ENCODE measurements around the gene PRKAR1B. TPM values are rescaled to one million over a fixed set of nuclear protein-coding genes. Genes with fewer than 3 reads are reported as not detected.
A peak's percentile ranks its signal among the peaks of the same experiment; 100 is the strongest.

PRKAR1B gene
- total RNA-seq, 4 donors from 2014 or later: 8.2 to 12.3 (median 10.5) TPM

- H3K9me3 ChIP-seq: no peaks in the 10 kb centered on the region
- 96% methylated on average over 15 of the region's 17 CpGs for WGBS
- DNase-seq (ENCODE audit: low spot score in 2 of 2): peak in 1 of 2 donors; percentile 44
- H3K27ac ChIP-seq: no peak overlapping the region
- peaks cover 9% of the 10 kb centered on the region for H3K27me3 ChIP-seq
- no peak overlapping the region for H3K4me3 ChIP-seq
- no peaks in the 10 kb centered on the region for H3K36me3 ChIP-seq
- peaks cover 7% of the 10 kb centered on the region for H3K4me1 ChIP-seq
- TF ChIP-seq POLR2AphosphoS5 (IDR thresholded peaks at IDR 0.05): no peak
- no peak for TF ChIP-seq CTCF (IDR thresholded peaks at IDR 0.05)
- no peak for TF ChIP-seq POLR2A (IDR thresholded peaks at IDR 0.05)
- no peak for TF ChIP-seq EP300 (IDR thresholded peaks at IDR 0.05)
These were observed 19.6 kb downstream of the PRKAR1B start for GRCh38 chr7:707296-708000.

GRCh38 chr7:706721-707120 is 20.4 kb downstream of the PRKAR1B start:
- TF ChIP-seq POLR2A (IDR thresholded peaks at IDR 0.05) (no peak), EP300 (IDR thresholded peaks at IDR 0.05) (no peak), POLR2AphosphoS5 (IDR thresholded peaks at IDR 0.05) (no peak), CTCF (IDR thresholded peaks at IDR 0.05) (no peak)
- peak in 1 of 2 donors; percentile 68 for DNase-seq (ENCODE audit: low spot score in 2 of 2)
- peaks cover 1% of the 10 kb centered on the region for H3K27me3 ChIP-seq
- H3K27ac ChIP-seq: no peak overlapping the region
- 89% methylated on average over 7 of the region's 7 CpGs for WGBS
- H3K4me1 ChIP-seq: peaks cover 2% of the 10 kb centered on the region
- H3K9me3 ChIP-seq: no peaks in the 10 kb centered on the region
- H3K4me3 ChIP-seq: no peak overlapping the region
- H3K36me3 ChIP-seq: no peaks in the 10 kb centered on the region

GRCh38 chr7:703049-703448 is 24.0 kb downstream of the PRKAR1B start:
- WGBS: 100% methylated on average over 3 of the region's 3 CpGs
- Histone ChIP-seq H3K9me3 (no peaks in the 10 kb centered on the region), H3K4me3 (no peak overlapping the region), H3K36me3 (no peaks in the 10 kb centered on the region), H3K4me1 (peaks cover 18% of the 10 kb centered on the region), H3K27me3 (no peaks in the 10 kb centered on the region), H3K27ac (no peak overlapping the region)
- no peak for DNase-seq (ENCODE audit: low spot score in 2 of 2)
- TF ChIP-seq POLR2AphosphoS5 (IDR thresholded peaks at IDR 0.05) (no peak), CTCF (IDR thresholded peaks at IDR 0.05) (no peak), EP300 (IDR thresholded peaks at IDR 0.05) (no peak), POLR2A (IDR thresholded peaks at IDR 0.05) (no peak)

- 86% methylated on average over 4 of the region's 4 CpGs for WGBS
- peaks cover 22% of the 10 kb centered on the region for H3K4me1 ChIP-seq
- H3K27me3 ChIP-seq: no peaks in the 10 kb centered on the region
- no peak for DNase-seq (ENCODE audit: low spot score in 2 of 2)
- no peaks in the 10 kb centered on the region for H3K36me3 ChIP-seq
- TF ChIP-seq POLR2A (IDR thresholded peaks at IDR 0.05) (no peak), CTCF (IDR thresholded peaks at IDR 0.05) (no peak), EP300 (IDR thresholded peaks at IDR 0.05) (no peak), POLR2AphosphoS5 (IDR thresholded peaks at IDR 0.05) (no peak)
- no peak overlapping the region for H3K4me3 ChIP-seq
- no peaks in the 10 kb centered on the region for H3K9me3 ChIP-seq
- H3K27ac ChIP-seq: no peak overlapping the region
These were observed 25.9 kb downstream of the PRKAR1B start for GRCh38 chr7:701086-701671.

GRCh38 chr7:699476-700170 is 27.5 kb downstream of the PRKAR1B start:
- H3K27ac ChIP-seq: peak overlapping the region; percentile 6
- DNase-seq (ENCODE audit: low spot score in 2 of 2): peak in 1 of 2 donors; percentile 37
- no peak overlapping the region for H3K4me3 ChIP-seq
- no peaks in the 10 kb centered on the region for H3K36me3 ChIP-seq
- 77% methylated on average over 17 of the region's 17 CpGs for WGBS
- no peak for TF ChIP-seq POLR2AphosphoS5 (IDR thresholded peaks at IDR 0.05)
- no peak for TF ChIP-seq EP300 (IDR thresholded peaks at IDR 0.05)
- no peak for TF ChIP-seq POLR2A (IDR thresholded peaks at IDR 0.05)
- no peak for TF ChIP-seq CTCF (IDR thresholded peaks at IDR 0.05)
- H3K27me3 ChIP-seq: no peaks in the 10 kb centered on the region
- no peaks in the 10 kb centered on the region for H3K9me3 ChIP-seq
- H3K4me1 ChIP-seq: peaks cover 22% of the 10 kb centered on the region
